Measurements from ENCODE around the gene PAK6. TPM values are rescaled to one million over a fixed set of nuclear protein-coding genes. Genes with fewer than 3 reads are reported as not detected.

The PAK6 gene
- total RNA-seq, 1 donor from 2014 or later: 0.40 TPM

- ATAC-seq (ENCODE audit: low read depth) (no peak), DNase-seq (no peak)
- POLR2A ChIA-PET: interaction anchor here (0.6 to 1.0 kb wide), 2 partner anchors 10 to 15 kb away, joined by 3 read pairs; partner anchors contain the start of gene INAFM2
- Mint-ChIP-seq H3K4me1 (peaks cover 35% of the 10 kb centered on the region), H3K4me3 (no peak overlapping the region), H3K27ac (no peak overlapping the region), H3K36me3 (ENCODE audit: low read depth) (no peaks in the 10 kb centered on the region), H3K9me3 (no peaks in the 10 kb centered on the region), H3K27me3 (peaks cover 6% of the 10 kb centered on the region)
- CTCF ChIA-PET: interaction anchor here (1.1 to 20.0 kb wide), 6 partner anchors 8 to 127 kb away, joined by 3 to 310 read pairs (median 4); partner anchors contain the start of genes BAHD1, CCDC9B and INAFM2
- no peak for TF ChIP-seq CTCF (IDR thresholded peaks at IDR 0.05)
- intact Hi-C loops (cut with micrococcal nuclease): no loop called here
Observed at GRCh38 chr15:40313531-40314398, 74.9 kb downstream of the PAK6 start.

- ChIA-PET POLR2A (no interaction called here), CTCF (interaction anchor here (1.1 to 20.0 kb wide), 3 partner anchors 26 to 97 kb away, joined by 3 to 310 read pairs (median 3); partner anchors contain the start of gene CCDC9B)
- Mint-ChIP-seq H3K9me3 (no peaks in the 10 kb centered on the region), H3K36me3 (ENCODE audit: low read depth) (no peaks in the 10 kb centered on the region), H3K27ac (no peak overlapping the region), H3K27me3 (peaks cover 6% of the 10 kb centered on the region), H3K4me1 (peaks cover 25% of the 10 kb centered on the region), H3K4me3 (no peak overlapping the region)
- intact Hi-C loops (cut with micrococcal nuclease): no loop called here
- DNase-seq (no peak), ATAC-seq (ENCODE audit: low read depth) (no peak)
- no peak for TF ChIP-seq CTCF (IDR thresholded peaks at IDR 0.05)
Observed at GRCh38 chr15:40314723-40315276, 75.9 kb downstream of the PAK6 start.

GRCh38 chr15:40316931-40317330, 78.1 kb downstream of the PAK6 start:
- DNase-seq (no peak), ATAC-seq (ENCODE audit: low read depth) (no peak)
- H3K4me3 Mint-ChIP-seq: no peak overlapping the region
- no peaks in the 10 kb centered on the region for H3K9me3 Mint-ChIP-seq
- ChIA-PET CTCF (interaction anchor here (0.9 to 20.0 kb wide), 4 partner anchors 9 to 38 kb away, joined by 3 to 310 read pairs (median 32); partner anchors contain the start of genes CCDC9B and PLCB2), POLR2A (interaction anchor here (2.5 kb wide), 1 partner anchor 9 kb away, joined by 16 read pairs; the partner anchor contains the start of gene PLCB2)
- H3K27me3 Mint-ChIP-seq: peaks cover 6% of the 10 kb centered on the region
- H3K27ac Mint-ChIP-seq: no peak overlapping the region
- H3K4me1 Mint-ChIP-seq: peaks cover 27% of the 10 kb centered on the region
- intact Hi-C loops (cut with micrococcal nuclease): no loop called here
- no peak for TF ChIP-seq CTCF (IDR thresholded peaks at IDR 0.05)
- no peaks in the 10 kb centered on the region for H3K36me3 Mint-ChIP-seq (ENCODE audit: low read depth)

- Mint-ChIP-seq H3K27ac (peak overlapping the region; percentile 46), H3K27me3 (peaks cover 6% of the 10 kb centered on the region), H3K4me1 (peaks cover 29% of the 10 kb centered on the region), H3K9me3 (no peaks in the 10 kb centered on the region), H3K36me3 (ENCODE audit: low read depth) (no peaks in the 10 kb centered on the region), H3K4me3 (no peak overlapping the region)
- no peak for DNase-seq
- CTCF ChIA-PET: interaction anchor here (0.9 to 20.0 kb wide), 4 partner anchors 9 to 39 kb away, joined by 3 to 310 read pairs (median 32); partner anchors contain the start of genes CCDC9B and PLCB2
- ATAC-seq (ENCODE audit: low read depth): no peak
- intact Hi-C loops (cut with micrococcal nuclease): no loop called here
- POLR2A ChIA-PET: interaction anchor here (2.5 kb wide), 1 partner anchor 10 kb away, joined by 16 read pairs; the partner anchor contains the start of gene PLCB2
- no peak for TF ChIP-seq CTCF (IDR thresholded peaks at IDR 0.05)
Observed at GRCh38 chr15:40317580-40317979, 78.7 kb downstream of the PAK6 start.

All from activated B cell treated with CpG ODN at 0.5 μM for 24 hours (primary cell).